H1 (cell line): Measurements from ENCODE around the gene MCF2L2. TPM values are rescaled to one million over a fixed set of nuclear protein-coding genes. Genes with fewer than 3 reads are reported as not detected.

Source experiments
- BRCA1 ChIP-seq: IDR thresholded peaks from 2 replicates; pipeline ENCODE4 v1.6.1; 2012; ENCODE audit warnings: low read depth, low read length, improper control_type of control experiment
- E2F6 ChIP-seq: IDR thresholded peaks from 2 replicates; pipeline ENCODE4 v1.6.1; 2012; ENCODE audit warnings: inconsistent platforms
- MAX ChIP-seq: IDR thresholded peaks from 2 replicates; pipeline ENCODE4 v1.6.1; 2012; ENCODE audit warnings: inconsistent platforms
- YY1 ChIP-seq: IDR thresholded peaks from 2 replicates; pipeline ENCODE4 v1.6.1; 2011; ENCODE audit warnings: low read depth, mild to moderate bottlenecking, low read length
- polyA plus RNA-seq, 7 experiments: library from polyadenylated mRNA; depleted of rRNA in 3 of 7; stranded (reverse) in 5 of 7; unstranded in 2 of 7; fragments of >200 nt in 5 of 7; fragments of 200-250 nt in 2 of 7; gene quantifications; 1 replicate in 5 of 7; 2 replicates in 1 of 7; 4 replicates in 1 of 7; pipeline versions ENCODE4 v1.2.1 to v1.2.3, GENCODE V29; 2011 to 2013; ENCODE audit warnings: missing spikeins in 2 of 7, mixed read lengths in 2 of 7
- total RNA-seq: library from RNA; stranded (reverse); fragmentation: NEBNext Ultra II Directional; extraction: Animal tissue kit (Norgen Biotek cat#: 25700); gene quantifications from 2 replicates; pipeline ENCODE4 v1.2.1, GENCODE V29; 2021

The MCF2L2 gene
- total and polyA plus RNA-seq, 2 of the 8 experiments (the other 6 are each of a cell fraction or from before 2014, with no cell fraction given) = 4.1 to 13.7 TPM

- TF ChIP-seq YY1 = no peak
- TF ChIP-seq MAX = no peak
- no peak for TF ChIP-seq BRCA1
- TF ChIP-seq E2F6 = no peak
Observed at GRCh38 chr3:183222631-183223235, 205.7 kb downstream of the MCF2L2 start (continued).
